ENCODE data around the gene TLNRD1. TPM values are rescaled to one million over a fixed set of nuclear protein-coding genes. Genes with fewer than 3 reads are reported as not detected.

TLNRD1 gene
- total RNA-seq, 1 donor, result 13.4 TPM

- H3K4me3 ChIP-seq (ENCODE audit: low read depth, low read length), result no peak overlapping the region
- no peak for DNase-seq (ENCODE audit: low read depth)
- TF ChIP-seq, protein P1, sequence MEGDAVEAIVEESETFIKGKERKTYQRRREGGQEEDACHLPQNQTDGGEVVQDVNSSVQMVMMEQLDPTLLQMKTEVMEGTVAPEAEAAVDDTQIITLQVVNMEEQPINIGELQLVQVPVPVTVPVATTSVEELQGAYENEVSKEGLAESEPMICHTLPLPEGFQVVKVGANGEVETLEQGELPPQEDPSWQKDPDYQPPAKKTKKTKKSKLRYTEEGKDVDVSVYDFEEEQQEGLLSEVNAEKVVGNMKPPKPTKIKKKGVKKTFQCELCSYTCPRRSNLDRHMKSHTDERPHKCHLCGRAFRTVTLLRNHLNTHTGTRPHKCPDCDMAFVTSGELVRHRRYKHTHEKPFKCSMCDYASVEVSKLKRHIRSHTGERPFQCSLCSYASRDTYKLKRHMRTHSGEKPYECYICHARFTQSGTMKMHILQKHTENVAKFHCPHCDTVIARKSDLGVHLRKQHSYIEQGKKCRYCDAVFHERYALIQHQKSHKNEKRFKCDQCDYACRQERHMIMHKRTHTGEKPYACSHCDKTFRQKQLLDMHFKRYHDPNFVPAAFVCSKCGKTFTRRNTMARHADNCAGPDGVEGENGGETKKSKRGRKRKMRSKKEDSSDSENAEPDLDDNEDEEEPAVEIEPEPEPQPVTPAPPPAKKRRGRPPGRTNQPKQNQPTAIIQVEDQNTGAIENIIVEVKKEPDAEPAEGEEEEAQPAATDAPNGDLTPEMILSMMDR (IDR thresholded peaks at IDR 0.05; ENCODE audit: insufficient read depth, low read depth, low read length), result no peak
Observed at GRCh38 chr15:80992006-80992405, 8.7 kb upstream of the TLNRD1 start.

DNA sequence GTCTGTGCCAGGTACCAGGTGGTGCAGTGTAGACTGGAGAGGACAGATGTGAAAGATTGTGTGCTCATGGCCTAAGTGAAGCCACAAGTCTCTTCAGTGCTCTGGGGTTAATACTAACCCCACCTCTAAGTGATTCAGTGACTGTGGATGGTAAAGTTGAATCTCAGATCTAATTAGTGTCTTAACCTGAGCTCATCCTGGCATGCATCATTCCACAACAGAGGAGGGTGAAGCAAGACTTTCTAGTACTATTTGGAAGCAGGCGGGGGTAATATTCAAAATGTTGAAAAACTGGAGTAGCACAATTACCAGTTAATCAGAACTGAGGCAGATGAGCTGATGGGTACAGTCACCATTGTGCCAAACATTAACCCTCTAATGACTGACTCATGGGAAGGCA lies 8.3 kb upstream of the TLNRD1 start:
- TF ChIP-seq, protein P1 (IDR thresholded peaks at IDR 0.05; ENCODE audit: insufficient read depth, low read depth, low read length), result no peak
- no peak overlapping the region for H3K4me3 ChIP-seq (ENCODE audit: low read depth, low read length)
- DNase-seq (ENCODE audit: low read depth), result no peak

GRCh38 chr15:80996247-80996646 lies 4.5 kb upstream of the TLNRD1 start:
- TF ChIP-seq, protein P1 (IDR thresholded peaks at IDR 0.05; ENCODE audit: insufficient read depth, low read depth, low read length), result peak; percentile 44
- no peak for DNase-seq (ENCODE audit: low read depth)
- H3K4me3 ChIP-seq (ENCODE audit: low read depth, low read length), result no peak overlapping the region

DNA sequence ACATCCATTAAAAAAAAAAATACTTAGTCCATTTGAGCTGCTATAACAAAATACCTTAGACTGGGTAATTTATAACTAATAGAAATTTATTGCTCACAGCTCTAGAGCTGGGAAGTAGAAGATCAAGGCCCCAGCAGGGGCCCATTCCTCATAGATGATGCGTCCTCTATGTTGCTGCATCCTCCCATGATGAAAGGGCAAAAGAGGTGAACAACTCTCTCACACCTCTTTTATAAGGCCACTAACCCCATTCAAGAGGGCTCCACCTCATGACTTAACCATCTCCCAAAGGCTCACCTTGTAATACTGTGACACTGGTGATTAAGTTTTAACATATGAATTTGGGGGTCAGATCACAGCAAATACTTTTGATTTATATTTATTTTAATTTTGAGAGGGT lies 3.0 kb upstream of the TLNRD1 start:
- H3K4me3 ChIP-seq (ENCODE audit: low read depth, low read length), result no peak overlapping the region
- DNase-seq (ENCODE audit: low read depth), result no peak
- TF ChIP-seq, protein P1 (IDR thresholded peaks at IDR 0.05; ENCODE audit: insufficient read depth, low read depth, low read length), result no peak

- TF ChIP-seq, protein P1 (IDR thresholded peaks at IDR 0.05; ENCODE audit: insufficient read depth, low read depth, low read length), result no peak
- DNase-seq (ENCODE audit: low read depth), result no peak
Observed at GRCh38 chr15:80998251-80998650, 2.5 kb upstream of the TLNRD1 start.

GRCh38 chr15:80999623-81000036 lies 1.1 kb upstream of the TLNRD1 start:
- DNase-seq (ENCODE audit: low read depth), result no peak
- TF ChIP-seq, protein P1 (IDR thresholded peaks at IDR 0.05; ENCODE audit: insufficient read depth, low read depth, low read length), result no peak
- peak overlapping the region; percentile 89 for H3K4me3 ChIP-seq (ENCODE audit: low read depth, low read length)

More at GRCh38 chr15:80998251-80998650, 2.5 kb upstream of the TLNRD1 start:
- H3K4me3 ChIP-seq (ENCODE audit: low read depth, low read length), result no peak overlapping the region

DNA sequence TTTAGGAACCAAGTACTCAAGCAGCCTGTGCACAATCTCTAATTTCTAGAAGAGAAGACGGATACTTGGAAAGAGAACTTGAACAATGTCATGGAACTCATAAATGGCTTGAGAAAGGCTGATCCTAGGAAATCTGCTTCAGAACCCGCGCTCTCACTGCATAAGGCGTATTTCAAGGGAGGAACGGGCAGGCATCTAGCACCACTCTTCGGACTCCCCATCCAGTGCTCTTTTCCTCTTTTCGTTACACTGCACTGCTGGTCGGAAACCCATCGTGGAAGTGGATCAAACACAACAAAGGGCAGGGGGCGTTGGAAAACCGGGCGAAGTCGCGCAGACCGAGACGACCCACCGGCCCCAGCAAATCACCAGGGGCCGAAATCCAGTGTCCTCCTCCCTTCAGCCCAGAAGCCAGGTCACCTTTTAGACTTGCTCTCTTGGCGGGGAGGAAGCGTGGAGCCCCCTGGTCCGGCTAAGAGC lies 539 bp upstream of the TLNRD1 start:
- peak overlapping the region; percentile 89 for H3K4me3 ChIP-seq (ENCODE audit: low read depth, low read length)
- no peak for DNase-seq (ENCODE audit: low read depth)
- TF ChIP-seq, protein P1 (IDR thresholded peaks at IDR 0.05; ENCODE audit: insufficient read depth, low read depth, low read length), result no peak

Data from fibroblast of villous mesenchyme (primary cell).